ENCODE data around the gene PPP1R12C.

The PPP1R12C gene

GRCh38 chr19:55084416-55084815 lies 33.0 kb downstream of the PPP1R12C start:
- peaks cover 61 to 79% (median 65%) of the 10 kb centered on the region in 5 donors for H3K27me3 ChIP-seq (ENCODE audit: control insufficient read depth in 5 of 5, insufficient read depth in 4 of 5, low read length in 5 of 5)
- no peak overlapping the region for H3K27ac ChIP-seq (ENCODE audit: low read depth, low read length)
- no peaks in the 10 kb centered on the region for H3K9me3 ChIP-seq (ENCODE audit: control insufficient read depth in 5 of 5, low read length in 5 of 5)
- H3K4me1 ChIP-seq (ENCODE audit: control insufficient read depth in 5 of 5, insufficient read depth in 5 of 5, low read length in 5 of 5), result peaks cover 2 to 53% (median 45%) of the 10 kb centered on the region in 5 donors
- no peak overlapping the region for H3K9ac ChIP-seq (ENCODE audit: low read length in 5 of 5)
- no peak overlapping the region for H3K4me3 ChIP-seq (ENCODE audit: low read depth in 1 of 5, low read length in 5 of 5)
- H3K36me3 ChIP-seq (ENCODE audit: control insufficient read depth in 5 of 5, insufficient read depth in 5 of 5, low read length in 5 of 5), result peaks cover 0 to under 1% (median 0%) of the 10 kb centered on the region in 5 donors

- peaks cover 2 to 48% (median 42%) of the 10 kb centered on the region in 5 donors for H3K4me1 ChIP-seq (ENCODE audit: control insufficient read depth in 5 of 5, insufficient read depth in 5 of 5, low read length in 5 of 5)
- H3K4me3 ChIP-seq (ENCODE audit: low read depth in 1 of 5, low read length in 5 of 5), result no peak overlapping the region
- H3K9ac ChIP-seq (ENCODE audit: low read length in 5 of 5), result no peak overlapping the region
- no peaks in the 10 kb centered on the region for H3K36me3 ChIP-seq (ENCODE audit: control insufficient read depth in 5 of 5, insufficient read depth in 5 of 5, low read length in 5 of 5)
- no peaks in the 10 kb centered on the region for H3K9me3 ChIP-seq (ENCODE audit: control insufficient read depth in 5 of 5, low read length in 5 of 5)
- H3K27me3 ChIP-seq (ENCODE audit: control insufficient read depth in 5 of 5, insufficient read depth in 4 of 5, low read length in 5 of 5), result peaks cover 61 to 85% (median 72%) of the 10 kb centered on the region in 5 donors
- H3K27ac ChIP-seq (ENCODE audit: low read depth, low read length), result no peak overlapping the region
Observed at GRCh38 chr19:55083004-55083850, 34.2 kb downstream of the PPP1R12C start.

GRCh38 chr19:55082020-55082851 lies 35.2 kb downstream of the PPP1R12C start:
- no peak overlapping the region for H3K27ac ChIP-seq (ENCODE audit: low read depth, low read length)
- H3K36me3 ChIP-seq (ENCODE audit: control insufficient read depth in 5 of 5, insufficient read depth in 5 of 5, low read length in 5 of 5), result no peaks in the 10 kb centered on the region
- H3K27me3 ChIP-seq (ENCODE audit: control insufficient read depth in 5 of 5, insufficient read depth in 4 of 5, low read length in 5 of 5), result peaks cover 56 to 83% (median 64%) of the 10 kb centered on the region in 5 donors
- peaks cover 2 to 38% (median 32%) of the 10 kb centered on the region in 5 donors for H3K4me1 ChIP-seq (ENCODE audit: control insufficient read depth in 5 of 5, insufficient read depth in 5 of 5, low read length in 5 of 5)
- peak overlapping the region in 3 of 5 donors; percentile 41 to 70 (median 51) for H3K4me3 ChIP-seq (ENCODE audit: low read depth in 1 of 5, low read length in 5 of 5)
- H3K9ac ChIP-seq (ENCODE audit: low read length in 5 of 5), result no peak overlapping the region
- no peaks in the 10 kb centered on the region for H3K9me3 ChIP-seq (ENCODE audit: control insufficient read depth in 5 of 5, low read length in 5 of 5)

- Histone ChIP-seq H3K9ac (ENCODE audit: low read length in 5 of 5) (no peak overlapping the region), H3K4me1 (ENCODE audit: control insufficient read depth in 5 of 5, insufficient read depth in 5 of 5, low read length in 5 of 5) (peaks cover 2 to 32% (median 27%) of the 10 kb centered on the region in 5 donors), H3K27me3 (ENCODE audit: control insufficient read depth in 5 of 5, insufficient read depth in 4 of 5, low read length in 5 of 5) (peaks cover 56 to 78% (median 60%) of the 10 kb centered on the region in 5 donors), H3K9me3 (ENCODE audit: control insufficient read depth in 5 of 5, low read length in 5 of 5) (no peaks in the 10 kb centered on the region), H3K27ac (ENCODE audit: low read depth, low read length) (no peak overlapping the region), H3K4me3 (ENCODE audit: low read depth in 1 of 5, low read length in 5 of 5) (peak overlapping the region in 3 of 5 donors; percentile 41 to 70 (median 51)), H3K36me3 (ENCODE audit: control insufficient read depth in 5 of 5, insufficient read depth in 5 of 5, low read length in 5 of 5) (no peaks in the 10 kb centered on the region)
Observed at GRCh38 chr19:55081770-55082019, 35.7 kb downstream of the PPP1R12C start.

GRCh38 chr19:55080968-55081769 lies 36.3 kb downstream of the PPP1R12C start:
- Histone ChIP-seq H3K9me3 (ENCODE audit: control insufficient read depth in 5 of 5, low read length in 5 of 5) (no peaks in the 10 kb centered on the region), H3K27me3 (ENCODE audit: control insufficient read depth in 5 of 5, insufficient read depth in 4 of 5, low read length in 5 of 5) (peaks cover 55 to 76% (median 61%) of the 10 kb centered on the region in 5 donors), H3K36me3 (ENCODE audit: control insufficient read depth in 5 of 5, insufficient read depth in 5 of 5, low read length in 5 of 5) (no peaks in the 10 kb centered on the region), H3K9ac (ENCODE audit: low read length in 5 of 5) (peak overlapping the region in 2 of 5 donors; percentile 25 to 41), H3K4me1 (ENCODE audit: control insufficient read depth in 5 of 5, insufficient read depth in 5 of 5, low read length in 5 of 5) (peaks cover 2 to 27% (median 23%) of the 10 kb centered on the region in 5 donors), H3K4me3 (ENCODE audit: low read depth in 1 of 5, low read length in 5 of 5) (peak overlapping the region; percentile 41 to 70 (median 51)), H3K27ac (ENCODE audit: low read depth, low read length) (no peak overlapping the region)

GRCh38 chr19:55080121-55080967 lies 37.1 kb downstream of the PPP1R12C start:
- no peaks in the 10 kb centered on the region for H3K36me3 ChIP-seq (ENCODE audit: control insufficient read depth in 5 of 5, insufficient read depth in 5 of 5, low read length in 5 of 5)
- H3K4me3 ChIP-seq (ENCODE audit: low read depth in 1 of 5, low read length in 5 of 5), result peak overlapping the region; percentile 41 to 70 (median 51)
- peaks cover 2 to 27% (median 22%) of the 10 kb centered on the region in 5 donors for H3K4me1 ChIP-seq (ENCODE audit: control insufficient read depth in 5 of 5, insufficient read depth in 5 of 5, low read length in 5 of 5)
- H3K9ac ChIP-seq (ENCODE audit: low read length in 5 of 5), result peak overlapping the region in 1 of 5 donors; percentile 41
- no peak overlapping the region for H3K27ac ChIP-seq (ENCODE audit: low read depth, low read length)
- H3K9me3 ChIP-seq (ENCODE audit: control insufficient read depth in 5 of 5, low read length in 5 of 5), result no peaks in the 10 kb centered on the region
- H3K27me3 ChIP-seq (ENCODE audit: control insufficient read depth in 5 of 5, insufficient read depth in 4 of 5, low read length in 5 of 5), result peaks cover 47 to 69% (median 58%) of the 10 kb centered on the region in 5 donors

- no peaks in the 10 kb centered on the region for H3K9me3 ChIP-seq (ENCODE audit: control insufficient read depth in 5 of 5, low read length in 5 of 5)
- no peak overlapping the region for H3K9ac ChIP-seq (ENCODE audit: low read length in 5 of 5)
- peak overlapping the region in 1 of 5 donors; percentile 9 for H3K4me3 ChIP-seq (ENCODE audit: low read depth in 1 of 5, low read length in 5 of 5)
- peaks cover 40 to 65% (median 52%) of the 10 kb centered on the region in 5 donors for H3K27me3 ChIP-seq (ENCODE audit: control insufficient read depth in 5 of 5, insufficient read depth in 4 of 5, low read length in 5 of 5)
- no peak overlapping the region for H3K27ac ChIP-seq (ENCODE audit: low read depth, low read length)
- no peaks in the 10 kb centered on the region for H3K36me3 ChIP-seq (ENCODE audit: control insufficient read depth in 5 of 5, insufficient read depth in 5 of 5, low read length in 5 of 5)
- H3K4me1 ChIP-seq (ENCODE audit: control insufficient read depth in 5 of 5, insufficient read depth in 5 of 5, low read length in 5 of 5), result peaks cover 2 to 27% (median 22%) of the 10 kb centered on the region in 5 donors
Observed at GRCh38 chr19:55079400-55080038, 37.9 kb downstream of the PPP1R12C start.

- Histone ChIP-seq H3K27me3 (ENCODE audit: control insufficient read depth in 5 of 5, insufficient read depth in 4 of 5, low read length in 5 of 5) (peaks cover 35 to 60% (median 47%) of the 10 kb centered on the region in 5 donors), H3K9me3 (ENCODE audit: control insufficient read depth in 5 of 5, low read length in 5 of 5) (peaks cover 0 to 3% (median 0%) of the 10 kb centered on the region in 5 donors), H3K36me3 (ENCODE audit: control insufficient read depth in 5 of 5, insufficient read depth in 5 of 5, low read length in 5 of 5) (no peaks in the 10 kb centered on the region), H3K9ac (ENCODE audit: low read length in 5 of 5) (no peak overlapping the region), H3K4me1 (ENCODE audit: control insufficient read depth in 5 of 5, insufficient read depth in 5 of 5, low read length in 5 of 5) (peaks cover 2 to 27% (median 22%) of the 10 kb centered on the region in 5 donors), H3K27ac (ENCODE audit: low read depth, low read length) (no peak overlapping the region), H3K4me3 (ENCODE audit: low read depth in 1 of 5, low read length in 5 of 5) (no peak overlapping the region)
Observed at GRCh38 chr19:55078996-55079395, 38.4 kb downstream of the PPP1R12C start.
